Activated CD8-positive, alpha-beta memory T cell treated with anti-CD3 and anti-CD28 coated beads for 36 hours (primary cell): ENCODE data around the gene SMURF1. TPM values are rescaled to one million over a fixed set of nuclear protein-coding genes. Genes with fewer than 3 reads are reported as not detected.
"Not testable (repeated sequence)": the region's sequence is repeated elsewhere in the genome, so short reads cannot be mapped to it uniquely, and the experiment has no call there.

ENCODE experiments used
- CTCF ChIA-PET: fragments of 350-600 bp; sonication (Branson Sonifier 250); formaldehyde crosslinking; loops from one replicate; lab custom pipeline; 2021; ENCODE audit warnings: antibody characterized with exemption; lab: Charles Lee
- POLR2A ChIA-PET: fragments of 350-600 bp; sonication (Branson Sonifier 250); formaldehyde crosslinking; loops from one replicate; lab custom pipeline; 2021; ENCODE audit warnings: antibody characterized with exemption; lab: Charles Lee
- total RNA-seq, 2 experiments: library from RNA; stranded (reverse); gene quantifications; one replicate each; pipeline ENCODE4 v1.2.3, GENCODE V29; 2021

Gene SMURF1
- total RNA-seq, 2 experiments from 2014 or later = 14.0 to 14.4 TPM

DNA sequence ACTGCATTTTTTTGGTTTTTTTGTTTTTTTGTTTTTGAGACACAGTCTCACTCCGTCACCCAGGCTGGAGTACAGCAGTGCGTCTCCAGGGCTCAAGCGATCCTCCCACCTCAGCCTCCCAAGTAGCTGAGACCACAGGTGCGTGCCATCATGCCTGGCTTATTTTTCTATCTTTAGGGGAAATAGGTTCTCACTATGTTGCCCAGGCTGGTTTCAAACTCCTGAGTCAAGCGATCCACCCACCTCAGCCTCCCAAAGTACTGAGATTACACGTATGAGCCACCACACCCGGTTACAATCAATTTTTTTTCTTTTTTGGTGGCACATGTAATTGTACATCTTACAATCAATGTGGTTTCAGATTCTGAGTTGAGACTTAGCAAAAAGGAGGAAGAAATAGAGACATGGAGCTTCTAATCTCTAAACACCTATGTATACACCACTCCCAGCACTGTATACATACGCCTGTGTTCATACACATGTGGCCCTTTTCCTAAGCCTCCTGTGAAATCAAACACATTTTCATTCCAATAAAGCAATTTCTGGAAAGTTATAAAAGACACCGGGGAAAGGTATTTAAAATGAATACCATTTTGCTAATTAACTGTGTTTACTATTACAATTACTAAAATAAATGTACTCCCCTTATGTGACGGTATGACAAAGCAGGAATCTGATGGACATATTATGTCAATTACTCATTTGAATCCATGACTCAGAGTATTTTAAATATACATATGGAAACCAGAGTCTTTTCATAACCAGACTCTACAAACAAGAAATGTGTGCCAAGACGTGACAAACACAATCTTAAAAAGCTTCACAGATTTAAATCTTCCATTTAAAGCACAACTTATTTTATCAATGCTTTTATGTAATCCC is 40.9 kb downstream of the SMURF1 start:
- POLR2A ChIA-PET = no interaction called here
- CTCF ChIA-PET = interaction anchor here (0.5 kb wide), 1 partner anchor 75 kb away, joined by 3 read pairs; no protein-coding TSS in a partner anchor

DNA sequence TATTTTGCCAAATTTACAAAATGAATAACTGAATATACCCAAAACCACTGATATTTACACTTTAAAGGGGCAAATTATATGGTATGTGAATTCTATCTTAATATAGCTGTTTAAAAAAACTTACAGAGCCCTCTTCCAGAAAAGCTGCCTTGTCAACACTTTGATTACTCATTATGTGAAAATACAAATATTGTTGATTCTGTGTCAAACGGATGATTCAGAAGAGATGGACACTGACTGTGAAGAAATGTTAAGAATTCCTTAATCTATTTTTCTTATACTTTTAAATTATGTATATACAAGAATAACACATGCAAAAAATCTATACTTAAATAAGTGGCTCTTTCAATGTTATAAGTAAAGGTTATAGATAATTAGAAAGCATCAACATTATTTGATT is 41.5 kb downstream of the SMURF1 start:
- ChIA-PET CTCF (interaction anchor here (0.5 kb wide), 1 partner anchor 75 kb away, joined by 3 read pairs; no protein-coding TSS in a partner anchor), POLR2A (no interaction called here)

DNA sequence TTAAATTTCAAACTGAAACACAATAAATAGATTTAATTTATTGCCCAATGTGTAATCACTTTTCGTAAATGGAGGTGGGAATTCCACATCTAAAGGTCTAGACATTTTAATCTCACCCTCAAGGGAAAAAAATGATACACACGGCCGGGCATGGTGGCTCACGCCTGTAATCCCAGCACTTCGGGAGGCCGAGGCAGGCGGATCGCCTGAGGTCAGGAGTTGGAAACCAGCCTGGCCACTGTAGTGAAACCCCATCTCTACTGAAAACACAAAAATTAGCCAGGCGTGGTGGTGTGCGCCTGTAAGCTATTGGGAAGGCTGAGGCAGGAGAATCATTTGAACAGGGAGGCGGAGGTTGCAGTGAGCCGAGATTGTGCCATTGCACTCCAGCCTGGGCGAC is 42.4 kb downstream of the SMURF1 start:
- POLR2A ChIA-PET = interaction anchor here (0.6 kb wide), 1 partner anchor 187 kb away, joined by 4 read pairs; no protein-coding TSS in a partner anchor
- CTCF ChIA-PET = not testable (repeated sequence)

DNA sequence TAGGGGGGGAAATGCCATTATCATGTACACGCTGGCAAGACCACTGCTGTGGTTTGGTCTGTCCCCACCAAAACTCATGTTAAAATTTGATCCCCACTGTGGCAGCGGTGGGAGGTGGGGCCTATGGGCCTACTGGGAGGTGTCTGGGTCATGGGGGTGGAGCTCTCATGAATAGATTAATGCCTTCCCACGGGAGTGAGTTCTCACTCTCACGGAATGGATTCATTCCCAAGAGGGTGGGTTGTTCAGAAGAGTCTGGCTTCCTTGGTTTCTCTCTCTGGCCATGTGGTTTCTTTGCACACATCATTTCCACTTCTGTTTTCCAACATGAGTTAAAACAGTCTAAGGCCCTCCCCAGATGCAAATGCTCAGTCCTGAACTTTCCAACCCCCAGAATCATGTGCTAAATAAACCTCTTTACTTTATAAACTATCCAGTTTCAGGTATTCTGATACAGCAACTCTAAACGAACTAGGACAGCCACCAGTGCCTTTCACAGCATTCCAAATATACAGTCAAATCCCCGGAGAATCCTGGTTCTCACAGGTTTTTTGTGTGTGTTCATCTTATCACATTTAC is 44.3 kb downstream of the SMURF1 start:
- ChIA-PET POLR2A (interaction anchor here (0.6 kb wide), 1 partner anchor 36 kb away, joined by 3 read pairs; no protein-coding TSS in a partner anchor), CTCF (no interaction called here)

DNA sequence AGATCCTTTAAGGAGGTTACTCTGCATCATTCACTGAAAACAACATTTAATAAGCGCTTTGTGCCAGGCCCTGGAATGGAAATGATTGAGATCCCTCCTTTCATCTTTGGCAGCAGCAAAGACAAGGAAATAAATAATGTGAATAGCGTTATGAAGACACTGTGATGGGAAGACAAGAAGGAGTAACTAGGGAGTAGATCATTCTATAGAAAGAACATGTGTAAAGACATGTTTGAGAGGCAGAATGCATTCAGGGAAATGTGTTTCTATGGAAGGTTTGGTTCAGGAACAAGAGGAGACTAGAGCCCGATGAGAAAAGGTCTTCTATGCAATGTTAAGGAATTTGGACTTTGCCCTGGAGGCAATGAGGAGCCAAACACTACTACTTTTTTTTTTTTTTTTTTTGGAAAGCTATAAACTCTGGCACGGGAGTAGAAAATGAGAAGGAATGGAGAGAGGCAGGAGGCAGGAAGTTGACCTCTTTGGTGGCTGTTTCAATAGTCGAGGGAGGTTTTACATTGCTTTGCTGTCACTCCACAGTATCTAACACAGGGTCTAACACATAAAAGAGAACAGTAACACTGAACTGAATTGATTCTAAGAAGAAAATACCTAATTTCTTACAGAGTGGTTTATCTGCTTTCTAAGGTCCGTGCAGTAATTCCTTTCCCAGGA is 44.9 kb downstream of the SMURF1 start:
- POLR2A ChIA-PET = interaction anchor here (0.6 kb wide), 1 partner anchor 36 kb away, joined by 3 read pairs; no protein-coding TSS in a partner anchor
- CTCF ChIA-PET = interaction anchor here (0.6 kb wide), 1 partner anchor 34 kb away, joined by 3 read pairs; no protein-coding TSS in a partner anchor

DNA sequence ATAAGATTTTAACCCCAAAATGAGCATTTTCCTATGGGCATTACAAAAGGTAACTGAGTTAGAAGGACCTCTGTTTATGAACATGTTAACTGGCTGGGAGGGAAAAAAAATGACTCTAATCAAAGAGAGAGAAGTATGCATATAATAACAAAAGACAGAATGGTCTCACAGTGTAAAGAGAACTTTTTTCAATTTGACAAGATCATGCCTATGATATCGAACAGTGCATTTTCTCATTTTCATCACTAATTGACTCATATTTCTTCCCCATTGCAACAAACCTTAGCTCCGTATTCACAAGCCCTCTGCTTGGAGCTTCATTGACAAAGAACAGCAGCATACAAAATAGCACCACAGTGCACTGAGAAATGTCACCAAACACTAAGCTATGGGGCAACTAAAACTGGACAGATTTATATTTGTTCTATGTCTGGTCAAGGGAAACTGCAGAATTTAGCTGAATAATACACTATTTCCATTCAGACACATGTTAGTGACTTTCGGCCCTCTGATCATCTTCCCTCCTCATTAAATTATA is 45.6 kb downstream of the SMURF1 start:
- ChIA-PET POLR2A (no interaction called here), CTCF (interaction anchor here (0.6 kb wide), 1 partner anchor 34 kb away, joined by 3 read pairs; no protein-coding TSS in a partner anchor)

DNA sequence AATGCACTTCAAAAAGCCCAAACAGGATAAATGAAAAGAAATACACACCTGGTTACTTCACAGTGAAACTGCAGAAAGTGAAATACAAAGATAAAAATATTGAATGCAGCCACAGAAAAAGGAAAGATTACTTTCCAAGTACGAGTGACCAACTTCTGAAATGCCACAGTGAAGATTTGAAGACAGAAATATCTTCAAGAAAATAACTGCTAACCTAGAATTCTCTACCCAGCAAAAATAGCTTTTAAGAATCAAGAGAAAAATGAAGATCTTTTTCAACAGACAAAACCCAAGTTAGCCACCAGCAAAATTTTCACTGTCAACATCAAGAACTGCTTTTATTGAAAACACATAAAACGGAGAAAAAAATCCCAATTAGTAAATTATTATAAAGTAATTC is 46.2 kb downstream of the SMURF1 start:
- CTCF ChIA-PET = no interaction called here

DNA sequence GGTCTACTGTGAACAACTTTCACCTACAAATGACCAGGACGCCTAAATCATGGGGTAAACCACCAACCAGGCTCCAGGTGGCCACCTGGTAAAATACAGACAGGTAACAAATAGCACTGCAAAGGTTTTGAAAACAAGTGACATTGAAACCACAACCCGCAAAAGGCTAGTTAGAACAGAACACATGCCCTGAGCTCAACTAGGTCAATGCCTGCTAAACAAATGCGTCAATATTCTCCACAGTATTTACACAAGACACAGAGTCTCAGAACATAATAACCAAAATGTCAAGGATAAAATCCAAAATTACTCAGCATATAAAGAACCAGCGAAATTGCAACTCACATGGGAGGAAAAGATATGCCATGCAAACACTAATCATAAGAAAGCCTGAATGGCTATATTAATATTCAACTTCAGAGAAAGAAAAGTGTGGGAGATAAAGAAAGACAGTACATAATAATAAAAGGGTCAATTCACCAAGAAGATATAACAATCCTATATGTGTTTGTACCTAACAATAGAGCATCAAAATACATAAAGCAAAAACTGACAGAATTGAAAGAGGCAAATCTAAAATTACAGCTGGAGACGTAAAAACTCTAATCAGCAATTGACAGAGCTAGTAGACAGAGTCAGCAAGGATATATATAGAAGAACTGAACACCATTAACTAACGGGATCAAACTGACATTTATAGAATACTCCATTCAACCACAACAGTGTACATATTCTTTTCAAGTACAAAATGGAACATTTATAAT is 47.6 kb downstream of the SMURF1 start:
- CTCF ChIA-PET = interaction anchor here (0.6 to 1.8 kb wide), 3 partner anchors 12 to 119 kb away, joined by 3 to 4 read pairs (median 3); no protein-coding TSS in a partner anchor
- POLR2A ChIA-PET = no interaction called here

More for the DNA sequence above, 46.2 kb downstream of the SMURF1 start:
- POLR2A ChIA-PET = no interaction called here

DNA sequence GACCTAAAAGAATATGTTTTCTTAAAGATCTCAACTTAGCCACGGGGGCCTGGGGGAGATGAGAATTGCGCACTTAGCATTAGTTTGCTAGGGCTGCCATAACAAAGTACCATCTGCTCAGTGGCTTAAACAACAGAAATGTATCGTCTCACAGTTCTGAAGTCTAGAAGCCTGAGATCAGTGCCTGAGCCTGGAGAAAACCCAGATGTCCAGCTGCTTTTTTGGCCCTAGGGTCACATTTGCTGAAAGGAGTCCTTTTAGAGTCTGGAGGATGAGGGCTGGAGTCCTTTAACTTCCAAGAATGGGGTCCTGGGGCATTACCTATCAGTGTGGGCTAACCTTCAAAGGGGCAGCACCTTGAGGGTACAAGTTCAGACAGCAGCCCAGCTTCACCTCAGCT is 48.2 kb downstream of the SMURF1 start:
- POLR2A ChIA-PET = no interaction called here
- CTCF ChIA-PET = interaction anchor here (1.8 kb wide), 1 partner anchor 55 kb away, joined by 3 read pairs; no protein-coding TSS in a partner anchor

DNA sequence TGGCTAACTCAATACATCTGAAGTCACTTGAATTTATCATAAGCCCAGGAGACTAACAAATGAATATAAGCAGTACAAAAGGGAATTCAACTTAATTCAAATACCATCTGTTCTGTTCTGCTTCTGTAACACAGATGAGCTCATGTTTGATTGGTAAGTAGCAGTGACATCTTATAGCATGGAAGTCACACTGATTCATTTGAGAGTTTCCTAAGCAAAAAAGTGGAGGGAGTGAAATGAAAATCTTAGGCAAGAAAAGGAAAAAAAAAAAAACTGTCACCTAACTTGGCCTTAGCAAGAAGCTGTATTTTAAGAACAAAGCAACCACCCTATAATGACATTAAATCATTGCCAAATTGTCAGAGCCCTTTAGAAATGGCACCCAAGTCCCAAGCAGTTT is 49.5 kb downstream of the SMURF1 start:
- POLR2A ChIA-PET = no interaction called here
- CTCF ChIA-PET = interaction anchor here (1.8 kb wide), 1 partner anchor 54 kb away, joined by 3 read pairs; no protein-coding TSS in a partner anchor

DNA sequence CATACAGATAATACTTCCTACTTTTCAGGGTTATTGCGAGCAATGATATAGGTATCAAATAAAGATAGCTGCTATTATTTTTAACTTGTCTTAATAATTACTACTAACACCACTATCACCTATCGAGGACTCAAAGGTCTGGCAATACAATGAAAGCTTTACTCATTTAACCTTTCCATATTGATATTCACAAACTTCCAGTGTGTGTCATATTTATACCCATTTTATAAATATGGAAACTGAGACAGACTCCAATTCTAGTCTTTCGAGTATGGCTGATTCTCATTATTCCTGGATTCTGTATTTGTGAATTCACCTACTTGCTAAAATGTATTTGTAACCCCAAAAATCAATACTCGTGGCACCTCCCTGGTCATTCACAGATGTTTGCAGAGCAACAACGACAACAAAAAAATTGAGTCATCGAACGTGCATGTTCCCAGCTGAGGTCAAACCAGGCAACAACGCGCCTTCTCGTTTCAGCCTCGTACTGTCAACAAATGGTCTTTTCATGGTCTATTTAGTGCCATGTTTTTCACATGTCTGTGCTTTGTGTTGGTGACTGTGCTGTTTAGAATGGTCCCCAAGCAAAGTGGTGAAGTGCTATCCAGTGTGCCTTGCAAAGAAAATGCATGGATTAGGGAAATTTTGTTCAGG is 51.7 kb downstream of the SMURF1 start:
- ChIA-PET POLR2A (no interaction called here), CTCF (no interaction called here)

DNA sequence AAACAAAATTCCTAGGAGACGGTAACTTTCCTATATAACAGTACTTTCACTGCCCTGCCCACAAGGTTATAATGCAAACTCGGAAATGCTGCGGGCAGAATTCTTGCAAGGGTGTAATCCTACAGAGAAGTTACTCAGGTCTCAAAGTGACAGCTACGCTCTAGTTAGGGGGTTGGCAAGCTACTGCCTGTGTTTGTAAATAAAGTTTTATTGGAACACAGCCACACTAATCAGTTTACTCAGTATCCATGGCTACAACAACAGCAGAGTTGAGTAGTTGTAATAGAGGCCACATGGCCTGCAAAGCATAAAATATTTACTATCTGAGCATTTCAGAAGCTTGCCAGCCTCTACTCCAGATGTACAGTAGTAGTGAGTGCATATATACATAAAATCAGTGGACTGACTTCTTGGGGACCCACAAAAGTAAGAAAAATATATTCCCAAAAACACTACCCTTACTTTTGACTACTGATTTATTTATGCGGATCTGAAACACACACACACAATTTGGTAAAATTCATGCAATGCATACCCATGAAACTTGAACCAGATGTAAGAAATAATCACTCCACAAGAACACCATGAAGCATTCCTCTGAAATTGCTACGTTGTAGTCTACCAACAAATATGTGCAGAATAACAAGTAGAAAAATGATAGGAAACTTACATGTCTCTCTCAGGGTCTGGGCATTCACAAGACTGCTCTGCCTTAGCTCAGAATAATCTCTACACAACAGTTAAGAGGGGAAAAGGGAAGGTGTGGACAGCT is 53.0 kb downstream of the SMURF1 start:
- ChIA-PET CTCF (interaction anchor here (0.6 kb wide), 1 partner anchor 1554 kb away, joined by 3 read pairs; no protein-coding TSS in a partner anchor), POLR2A (no interaction called here)

DNA sequence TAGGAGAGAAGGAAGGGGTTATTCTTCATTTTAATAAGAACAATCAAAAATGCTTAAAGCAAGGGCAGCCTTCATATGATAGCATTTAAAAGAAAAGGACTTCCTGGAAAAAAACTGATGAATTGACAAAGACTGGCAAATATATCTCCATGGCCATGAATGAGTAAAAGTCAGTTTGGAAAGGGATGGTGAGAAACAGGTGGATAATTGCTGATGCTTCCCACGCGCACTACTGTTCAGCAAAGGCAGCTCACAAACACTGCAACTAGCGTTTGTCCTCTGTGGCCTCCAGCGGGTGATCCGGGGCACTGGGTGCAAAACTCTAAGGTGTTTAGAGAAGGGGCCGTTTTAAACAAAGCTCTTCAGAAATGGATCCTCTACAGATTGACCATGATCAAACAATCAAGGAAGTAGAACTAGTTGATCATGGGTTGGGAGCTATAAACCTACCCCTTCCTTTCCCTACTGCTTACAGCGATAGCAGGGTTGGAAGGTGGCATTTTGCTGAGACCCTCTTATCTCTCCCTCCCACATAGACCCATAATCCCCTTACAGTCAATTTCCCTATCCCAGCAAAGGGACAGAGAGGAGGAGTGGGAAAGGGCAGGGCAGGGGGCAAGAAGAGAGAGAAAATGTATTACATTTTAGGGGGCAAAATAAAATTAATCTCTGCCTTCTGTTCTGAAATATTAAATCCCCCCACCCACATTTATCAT is 53.8 kb downstream of the SMURF1 start:
- ChIA-PET POLR2A (no interaction called here), CTCF (no interaction called here)

DNA sequence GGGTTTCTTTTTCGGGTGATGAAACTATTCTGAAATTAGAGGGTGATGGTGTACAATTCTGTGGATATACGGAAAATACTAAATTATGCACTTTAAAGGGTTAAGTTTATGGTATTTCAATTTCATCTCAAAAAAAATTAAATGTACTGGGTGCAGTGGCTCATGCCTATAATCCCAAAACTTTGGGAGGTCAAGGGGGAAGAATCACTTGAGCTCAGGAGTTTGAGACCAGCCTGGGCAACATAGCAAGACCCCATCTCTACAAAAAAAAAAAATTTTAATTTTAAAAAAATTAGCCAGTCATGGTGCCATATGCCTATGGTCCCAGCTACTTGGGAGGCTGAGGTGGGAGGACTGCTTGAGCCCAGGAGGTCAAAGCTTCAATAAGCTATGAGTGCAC is 57.0 kb downstream of the SMURF1 start:
- CTCF ChIA-PET = no interaction called here
- POLR2A ChIA-PET = no interaction called here

DNA sequence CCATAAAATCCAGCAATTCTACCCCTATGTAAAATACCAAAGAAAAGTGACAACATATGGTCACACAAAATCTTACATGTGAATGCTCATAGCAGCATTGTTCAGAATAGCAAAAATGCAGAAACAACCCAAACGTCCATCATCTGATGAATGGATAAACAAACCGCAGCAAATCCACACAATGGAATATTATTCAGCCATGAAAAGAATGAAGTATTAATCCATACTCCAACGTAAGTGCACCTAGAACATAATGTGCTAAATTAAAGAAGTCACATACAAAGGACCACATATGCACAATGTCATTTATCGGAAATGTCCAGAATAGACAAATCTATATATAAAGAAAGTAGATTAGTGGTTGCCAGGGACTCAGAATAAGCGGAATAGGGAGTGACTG is 57.4 kb downstream of the SMURF1 start:
- CTCF ChIA-PET = no interaction called here
- POLR2A ChIA-PET = no interaction called here

DNA sequence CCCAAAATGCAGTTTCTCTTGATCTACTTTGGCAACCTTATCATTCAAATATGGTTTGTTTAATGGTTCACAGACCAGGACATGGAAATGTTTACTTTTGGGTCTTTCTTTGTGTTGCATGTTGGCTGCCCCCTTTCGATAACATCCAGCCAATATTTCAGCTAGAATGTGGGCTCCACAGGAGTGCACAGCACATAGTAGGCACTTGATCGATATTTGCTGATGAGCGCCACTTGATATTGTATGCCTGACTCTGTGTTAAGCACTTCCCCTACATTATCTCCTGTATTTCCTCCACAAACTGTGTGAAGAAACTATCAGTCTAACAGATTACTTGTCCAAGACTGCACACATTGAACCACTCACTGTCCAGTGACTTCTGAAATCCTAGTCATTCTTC is 60.2 kb downstream of the SMURF1 start:
- POLR2A ChIA-PET = no interaction called here

More for the DNA sequence above, 60.2 kb downstream of the SMURF1 start:
- CTCF ChIA-PET = interaction anchor here (1.5 kb wide), 1 partner anchor 13 kb away, joined by 3 read pairs; no protein-coding TSS in a partner anchor
